ENCODE measurements around the gene MCTP1.
A peak's percentile ranks its signal among the peaks of the same experiment; 100 is the strongest.

The MCTP1 gene

DNA sequence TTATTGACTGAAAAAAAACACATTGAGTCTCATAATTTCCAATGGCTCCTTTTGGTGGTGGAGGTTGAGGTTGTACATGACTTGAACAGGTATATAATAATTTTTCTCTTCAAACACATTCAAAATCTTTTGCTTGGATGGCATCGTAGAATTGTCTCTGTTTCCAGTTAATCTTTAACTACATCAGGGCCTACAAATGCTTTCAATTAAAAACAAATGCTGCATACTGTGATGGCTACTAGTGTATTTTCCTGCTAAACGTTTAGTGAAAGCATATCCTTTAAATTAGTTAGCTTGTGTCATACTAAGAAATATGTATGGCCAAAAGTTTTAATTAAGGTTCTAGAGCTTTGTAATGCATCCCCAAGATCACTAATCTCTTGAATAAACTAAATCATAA, 352.6 kb downstream of the MCTP1 start:
- no peak overlapping the region for H3K4me3 ChIP-seq (ENCODE audit: severe bottlenecking)
- H3K36me3 ChIP-seq (ENCODE audit: low read depth) = no peaks in the 10 kb centered on the region
- peaks cover 4% of the 10 kb centered on the region for H3K4me1 ChIP-seq (ENCODE audit: insufficient read depth, poor library complexity, severe bottlenecking)
- DNase-seq (ENCODE audit: low spot score) (no peak), ATAC-seq (ENCODE audit: low read depth) (no peak)
- TF ChIP-seq, protein P1, sequence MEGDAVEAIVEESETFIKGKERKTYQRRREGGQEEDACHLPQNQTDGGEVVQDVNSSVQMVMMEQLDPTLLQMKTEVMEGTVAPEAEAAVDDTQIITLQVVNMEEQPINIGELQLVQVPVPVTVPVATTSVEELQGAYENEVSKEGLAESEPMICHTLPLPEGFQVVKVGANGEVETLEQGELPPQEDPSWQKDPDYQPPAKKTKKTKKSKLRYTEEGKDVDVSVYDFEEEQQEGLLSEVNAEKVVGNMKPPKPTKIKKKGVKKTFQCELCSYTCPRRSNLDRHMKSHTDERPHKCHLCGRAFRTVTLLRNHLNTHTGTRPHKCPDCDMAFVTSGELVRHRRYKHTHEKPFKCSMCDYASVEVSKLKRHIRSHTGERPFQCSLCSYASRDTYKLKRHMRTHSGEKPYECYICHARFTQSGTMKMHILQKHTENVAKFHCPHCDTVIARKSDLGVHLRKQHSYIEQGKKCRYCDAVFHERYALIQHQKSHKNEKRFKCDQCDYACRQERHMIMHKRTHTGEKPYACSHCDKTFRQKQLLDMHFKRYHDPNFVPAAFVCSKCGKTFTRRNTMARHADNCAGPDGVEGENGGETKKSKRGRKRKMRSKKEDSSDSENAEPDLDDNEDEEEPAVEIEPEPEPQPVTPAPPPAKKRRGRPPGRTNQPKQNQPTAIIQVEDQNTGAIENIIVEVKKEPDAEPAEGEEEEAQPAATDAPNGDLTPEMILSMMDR (IDR thresholded peaks at IDR 0.05; ENCODE audit: poor library complexity, severe bottlenecking) = no peak
- no peak overlapping the region for H3K27ac ChIP-seq (ENCODE audit: poor library complexity, severe bottlenecking)
- H3K27me3 ChIP-seq (ENCODE audit: insufficient read depth, poor library complexity, severe bottlenecking) = peaks cover 6% of the 10 kb centered on the region
- H3K9me3 ChIP-seq (ENCODE audit: severe bottlenecking) = no peaks in the 10 kb centered on the region

DNA sequence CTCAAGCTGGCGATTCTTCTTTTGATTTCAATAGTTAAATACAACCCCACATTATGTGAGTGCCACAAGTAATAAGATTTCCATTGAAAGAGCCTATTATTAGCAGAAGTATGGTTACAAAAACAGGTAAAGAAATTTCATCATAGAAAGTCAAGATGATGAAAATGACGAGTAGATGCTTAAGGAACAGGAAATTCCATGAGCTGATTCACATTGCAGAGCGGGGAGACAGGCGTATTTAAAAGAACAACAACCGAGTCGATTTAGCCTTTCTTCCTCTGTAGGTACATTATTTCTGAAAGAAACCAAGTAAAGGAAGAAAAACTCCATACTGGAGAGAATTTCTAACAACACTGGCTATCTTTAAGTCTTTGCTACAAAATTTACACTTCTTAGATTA, 356.0 kb downstream of the MCTP1 start:
- no peak overlapping the region for H3K4me3 ChIP-seq (ENCODE audit: severe bottlenecking)
- no peak overlapping the region for H3K27ac ChIP-seq (ENCODE audit: poor library complexity, severe bottlenecking)
- peak; percentile 64 for ATAC-seq (ENCODE audit: low read depth)
- DNase-seq (ENCODE audit: low spot score) = no peak
- H3K9me3 ChIP-seq (ENCODE audit: severe bottlenecking) = no peaks in the 10 kb centered on the region
- H3K36me3 ChIP-seq (ENCODE audit: low read depth) = no peaks in the 10 kb centered on the region
- TF ChIP-seq, protein P1 (IDR thresholded peaks at IDR 0.05; ENCODE audit: poor library complexity, severe bottlenecking) = no peak
- H3K27me3 ChIP-seq (ENCODE audit: insufficient read depth, poor library complexity, severe bottlenecking) = no peaks in the 10 kb centered on the region
- H3K4me1 ChIP-seq (ENCODE audit: insufficient read depth, poor library complexity, severe bottlenecking) = peaks cover 4% of the 10 kb centered on the region

DNA sequence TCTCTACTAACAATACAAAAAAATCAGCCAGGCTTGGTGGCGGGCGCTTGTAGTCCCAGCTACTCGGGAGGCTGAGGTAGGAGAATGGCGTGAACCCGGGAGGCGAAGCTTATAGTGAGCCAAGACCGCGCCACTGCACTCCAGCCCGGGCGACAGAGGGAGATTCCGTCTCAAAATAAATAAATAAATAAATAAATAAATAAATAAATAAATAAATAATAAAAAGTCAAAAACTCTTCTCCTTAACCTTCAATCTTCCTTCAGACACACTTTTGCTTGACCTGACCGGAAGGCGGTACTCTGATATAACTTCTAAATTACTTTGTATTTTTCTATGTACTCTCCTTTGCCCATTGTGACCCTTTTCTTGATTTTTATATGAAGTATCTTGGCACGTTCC, 364.3 kb downstream of the MCTP1 start:
- TF ChIP-seq, protein P1 (IDR thresholded peaks at IDR 0.05; ENCODE audit: poor library complexity, severe bottlenecking) = no peak
- H3K4me1 ChIP-seq (ENCODE audit: insufficient read depth, poor library complexity, severe bottlenecking) = no peaks in the 10 kb centered on the region
- no peak for ATAC-seq (ENCODE audit: low read depth)

DNA sequence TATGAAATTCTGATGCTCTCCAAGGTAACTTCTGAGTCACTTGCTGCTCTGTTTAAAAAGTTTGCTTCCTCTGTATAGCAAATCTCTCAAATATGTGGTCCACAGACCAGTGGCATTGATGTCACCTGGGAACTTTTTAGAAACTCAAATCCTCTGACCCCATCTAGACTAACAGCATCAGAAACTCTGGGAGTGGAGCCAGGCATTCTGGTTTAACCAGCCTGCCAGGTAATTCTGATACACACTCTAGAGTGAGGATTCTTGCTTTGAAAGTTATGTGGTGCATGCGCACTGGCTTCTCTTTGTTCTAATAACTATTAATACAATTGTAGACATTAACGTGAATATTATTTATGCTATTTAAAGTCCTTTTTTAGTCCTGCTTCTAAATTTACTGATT, 368.3 kb downstream of the MCTP1 start:
- DNase-seq (ENCODE audit: low spot score) (no peak), ATAC-seq (ENCODE audit: low read depth) (no peak; the same call in 2 of the 3 replicates)
- no peak overlapping the region for H3K4me3 ChIP-seq (ENCODE audit: severe bottlenecking)
- no peak overlapping the region for H3K27ac ChIP-seq (ENCODE audit: poor library complexity, severe bottlenecking)
- no peaks in the 10 kb centered on the region for H3K27me3 ChIP-seq (ENCODE audit: insufficient read depth, poor library complexity, severe bottlenecking)
- no peaks in the 10 kb centered on the region for H3K9me3 ChIP-seq (ENCODE audit: severe bottlenecking)
- H3K36me3 ChIP-seq (ENCODE audit: low read depth) = no peaks in the 10 kb centered on the region
- TF ChIP-seq, protein P1 (IDR thresholded peaks at IDR 0.05; ENCODE audit: poor library complexity, severe bottlenecking) = no peak
- no peaks in the 10 kb centered on the region for H3K4me1 ChIP-seq (ENCODE audit: insufficient read depth, poor library complexity, severe bottlenecking)

More for the DNA sequence above, 364.3 kb downstream of the MCTP1 start:
- DNase-seq (ENCODE audit: low spot score) = no peak
- H3K4me3 ChIP-seq (ENCODE audit: severe bottlenecking) = no peak overlapping the region
- H3K36me3 ChIP-seq (ENCODE audit: low read depth) = no peaks in the 10 kb centered on the region
- H3K27me3 ChIP-seq (ENCODE audit: insufficient read depth, poor library complexity, severe bottlenecking) = no peaks in the 10 kb centered on the region
- no peak overlapping the region for H3K27ac ChIP-seq (ENCODE audit: poor library complexity, severe bottlenecking)
- no peaks in the 10 kb centered on the region for H3K9me3 ChIP-seq (ENCODE audit: severe bottlenecking)

DNA sequence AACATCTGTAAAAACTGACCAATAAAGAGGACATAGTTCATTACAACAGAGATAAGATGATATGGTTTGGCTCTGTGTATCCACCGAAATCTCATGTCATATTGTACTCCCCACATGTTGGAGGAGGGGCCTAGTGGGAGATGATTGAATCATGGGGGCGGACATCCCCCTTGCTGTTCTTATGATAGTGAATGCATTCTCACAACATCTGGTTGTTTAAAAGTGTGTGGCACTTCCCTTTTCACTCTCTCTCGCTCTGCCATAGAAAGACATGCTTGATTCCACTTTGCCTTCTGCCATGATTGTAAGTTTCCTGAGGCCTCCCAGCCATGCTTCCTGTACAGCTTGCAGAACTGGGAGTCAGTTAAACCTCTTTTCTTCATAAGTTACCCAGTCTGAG, 373.6 kb downstream of the MCTP1 start:
- Histone ChIP-seq H3K27ac (ENCODE audit: poor library complexity, severe bottlenecking) (no peak overlapping the region), H3K36me3 (ENCODE audit: low read depth) (no peaks in the 10 kb centered on the region), H3K27me3 (ENCODE audit: insufficient read depth, poor library complexity, severe bottlenecking) (no peaks in the 10 kb centered on the region), H3K9me3 (ENCODE audit: severe bottlenecking) (no peaks in the 10 kb centered on the region), H3K4me1 (ENCODE audit: insufficient read depth, poor library complexity, severe bottlenecking) (no peaks in the 10 kb centered on the region), H3K4me3 (ENCODE audit: severe bottlenecking) (no peak overlapping the region)
- TF ChIP-seq, protein P1 (IDR thresholded peaks at IDR 0.05; ENCODE audit: poor library complexity, severe bottlenecking) = no peak
- ATAC-seq (ENCODE audit: low read depth) = no peak
- no peak for DNase-seq (ENCODE audit: low spot score)

Measured in RWPE2 (cell line).